NCI-H2227 (cell line): Measurements from ENCODE around the gene MYOF.
"Not testable (repeated sequence)": the region's sequence is repeated elsewhere in the genome, so short reads cannot be mapped to it uniquely, and the experiment has no call there.

ENCODE experiments used
- DNase-seq: peaks from one replicate; lab custom pipeline; 2025; ENCODE audit not compliant: unreplicated experiment; lab: John Stamatoyannopoulos, UW

MYOF gene

DNA sequence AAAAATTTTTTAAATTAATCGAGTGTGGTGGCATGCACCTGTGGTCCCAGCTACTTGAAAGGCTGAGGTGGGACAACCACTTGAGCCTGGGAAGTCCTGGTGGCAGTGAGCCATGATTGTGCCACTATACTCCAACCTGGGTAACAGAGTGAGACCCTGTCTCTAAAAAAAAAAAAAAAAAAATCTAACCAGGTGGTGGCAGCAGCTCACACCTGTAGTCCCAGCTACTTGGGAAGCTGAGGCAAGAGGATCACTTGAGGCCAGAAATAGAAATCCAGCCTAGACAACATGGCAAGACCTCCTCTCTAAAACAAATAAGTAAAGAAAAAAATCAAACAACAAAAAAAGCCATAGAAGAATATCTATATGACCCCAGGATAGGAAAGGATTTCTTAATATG lies 3.6 kb upstream of the MYOF start:
- no peak for DNase-seq

DNA sequence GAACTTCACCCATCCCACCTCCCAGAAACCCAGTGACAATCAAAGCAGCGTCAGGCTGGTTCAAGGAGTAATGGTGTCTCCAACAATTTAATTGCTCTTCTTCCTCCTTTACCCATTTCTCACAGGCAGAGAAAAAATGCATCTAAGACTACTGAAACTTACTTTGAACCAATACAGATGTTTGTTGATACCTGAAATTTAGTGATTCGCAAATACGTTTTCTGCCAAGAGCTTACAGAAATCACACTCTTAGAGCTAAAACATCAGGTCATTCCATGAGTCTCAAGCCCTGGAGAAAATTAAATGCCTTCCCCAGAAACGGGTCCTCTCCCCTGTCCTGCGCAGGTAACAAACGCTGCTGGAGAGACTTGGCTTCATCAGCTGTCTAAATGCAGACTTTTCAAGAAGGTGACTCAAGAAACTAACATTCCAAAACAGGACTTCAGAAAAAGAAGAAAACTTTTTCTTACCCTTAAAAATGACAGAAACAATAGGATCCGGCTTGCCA lies 443 bp downstream of the MYOF start:
- no peak for DNase-seq

DNA sequence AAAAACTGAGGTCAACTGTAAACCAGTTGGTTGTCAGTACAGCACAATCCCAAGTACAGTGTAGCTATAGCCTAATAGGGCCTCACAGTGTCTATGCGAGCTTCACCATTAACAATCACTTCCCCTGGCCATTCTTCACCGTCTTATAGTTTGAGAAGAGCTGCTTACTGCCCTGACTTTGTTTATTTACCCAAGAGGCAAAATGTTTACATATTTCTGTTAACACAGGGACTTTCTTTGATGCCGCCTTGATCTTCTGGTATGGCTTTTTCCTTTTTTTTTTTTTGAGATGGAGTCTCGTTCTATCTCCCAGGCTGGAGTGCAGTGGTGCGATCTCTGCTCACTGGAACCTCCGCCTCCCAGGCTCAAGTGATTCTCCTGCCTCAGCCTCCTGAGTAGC lies 3.3 kb downstream of the MYOF start:
- DNase-seq: no peak

DNA sequence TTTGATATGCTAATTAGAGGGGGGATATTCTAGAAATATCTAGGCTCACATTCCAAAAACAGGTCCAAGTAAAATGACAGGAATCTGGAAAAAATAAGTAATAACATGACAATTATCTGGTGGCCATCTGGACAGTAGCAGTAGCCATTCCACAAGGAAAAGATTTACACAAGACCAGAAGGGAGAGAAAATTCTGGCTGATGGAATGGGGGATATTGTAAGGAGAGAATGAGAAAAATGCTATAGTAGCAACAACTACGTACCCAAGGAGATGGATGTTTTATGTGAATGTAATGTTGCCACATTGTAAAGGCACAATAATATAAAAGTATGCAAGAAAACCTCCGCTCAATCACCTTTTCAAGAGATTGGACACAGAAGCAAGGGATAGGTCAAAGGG lies 5.4 kb downstream of the MYOF start:
- DNase-seq: no peak

- DNase-seq: no peak
These were observed 6.3 kb downstream of the MYOF start for GRCh38 chr10:93475871-93476270.

GRCh38 chr10:93475227-93475626 lies 6.9 kb downstream of the MYOF start:
- no peak for DNase-seq

DNA sequence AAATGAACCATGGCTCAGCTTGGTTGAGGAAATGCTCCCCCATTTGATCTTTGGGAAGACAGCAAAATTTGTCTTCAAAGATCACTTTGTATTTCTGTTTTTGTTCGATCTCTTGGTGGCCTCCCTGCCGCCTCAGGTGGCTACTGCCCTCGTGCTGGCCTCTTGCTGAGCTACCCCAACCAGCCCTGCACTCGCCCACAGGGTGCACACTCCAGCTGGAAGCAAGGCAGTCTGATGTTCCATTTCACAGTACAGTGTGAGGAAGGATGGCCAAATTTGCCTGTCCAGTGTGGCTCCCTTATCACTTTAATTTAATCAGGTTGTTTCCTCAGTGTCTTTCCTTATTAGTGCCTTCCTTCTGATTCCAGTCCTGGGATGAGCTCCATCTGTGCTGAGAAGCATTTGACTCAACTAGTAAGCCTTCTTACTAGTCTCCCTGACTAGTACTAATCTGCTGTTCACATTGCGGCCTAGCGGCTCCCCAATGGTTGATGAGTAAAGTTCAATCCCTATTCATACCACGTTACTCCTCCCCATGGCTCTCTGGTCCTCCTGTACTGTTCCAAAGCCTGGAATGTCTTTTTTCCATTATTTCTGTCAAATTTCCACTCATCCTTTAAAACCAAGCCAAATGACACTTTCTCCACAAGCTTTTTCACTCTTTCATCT lies 8.2 kb downstream of the MYOF start:
- no peak for DNase-seq

GRCh38 chr10:93473161-93473560 lies 9.0 kb downstream of the MYOF start:
- DNase-seq: no peak

DNA sequence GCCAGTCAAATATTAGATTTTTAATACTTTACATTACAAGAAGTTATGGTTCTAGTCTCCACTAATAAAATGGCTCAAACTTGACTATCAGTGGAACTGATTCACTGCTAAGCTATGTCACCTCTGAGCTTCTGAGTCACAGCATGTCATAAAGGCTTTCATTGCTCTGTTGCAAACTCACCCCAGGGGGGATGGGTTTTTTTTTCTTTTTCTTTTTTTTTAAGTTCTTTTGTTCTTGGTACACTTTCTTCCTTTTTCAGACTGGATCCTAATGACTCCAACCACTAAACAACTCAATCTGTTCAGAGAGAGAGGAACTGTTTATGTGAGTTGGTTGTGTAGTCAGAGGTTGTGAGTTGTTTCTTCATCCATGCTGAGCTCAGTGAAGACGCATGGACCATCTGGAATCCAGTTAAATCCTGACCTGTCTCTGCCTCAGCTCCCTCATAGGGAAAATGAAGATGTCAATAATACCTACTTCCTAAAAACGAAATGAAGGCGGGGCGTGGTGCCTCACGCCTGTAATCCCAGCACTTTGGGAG lies 11.0 kb downstream of the MYOF start:
- no peak for DNase-seq

- DNase-seq: no peak
These were observed 12.7 kb downstream of the MYOF start for GRCh38 chr10:93469454-93469853.

- no peak for DNase-seq
These were observed 13.5 kb downstream of the MYOF start for GRCh38 chr10:93468461-93469213.

- not testable (repeated sequence) for DNase-seq
These were observed 14.5 kb downstream of the MYOF start for GRCh38 chr10:93467635-93468034.

- DNase-seq: no peak
These were observed 16.1 kb downstream of the MYOF start for GRCh38 chr10:93465806-93466675.

DNA sequence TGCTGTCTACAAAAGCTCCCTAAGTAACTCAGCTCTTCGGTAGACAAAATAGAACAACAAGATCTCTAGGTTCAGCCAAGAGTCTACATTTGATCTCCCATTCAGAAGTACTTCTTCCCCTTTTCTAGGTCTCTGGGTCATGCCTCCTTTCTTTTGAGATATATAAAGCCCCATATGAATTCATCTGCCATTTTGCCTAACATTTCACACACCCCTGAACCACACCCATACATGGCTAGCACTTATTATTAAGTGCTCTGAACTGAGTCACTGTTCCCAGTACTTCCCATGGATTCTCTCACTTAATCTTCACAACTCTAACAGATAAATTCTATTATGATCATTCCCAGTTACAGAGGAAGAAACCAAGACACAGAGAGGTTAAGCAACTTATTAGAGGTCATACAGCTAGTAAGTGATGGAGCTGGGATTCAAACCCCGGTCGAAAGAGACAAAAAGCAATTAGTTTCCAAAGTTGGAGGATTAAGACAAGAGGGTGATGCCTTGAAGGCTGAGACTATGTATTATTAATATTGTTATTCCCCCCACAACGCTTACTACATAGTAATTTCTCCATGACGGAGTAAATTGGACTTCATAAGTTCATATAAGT lies 17.3 kb downstream of the MYOF start:
- no peak for DNase-seq

DNA sequence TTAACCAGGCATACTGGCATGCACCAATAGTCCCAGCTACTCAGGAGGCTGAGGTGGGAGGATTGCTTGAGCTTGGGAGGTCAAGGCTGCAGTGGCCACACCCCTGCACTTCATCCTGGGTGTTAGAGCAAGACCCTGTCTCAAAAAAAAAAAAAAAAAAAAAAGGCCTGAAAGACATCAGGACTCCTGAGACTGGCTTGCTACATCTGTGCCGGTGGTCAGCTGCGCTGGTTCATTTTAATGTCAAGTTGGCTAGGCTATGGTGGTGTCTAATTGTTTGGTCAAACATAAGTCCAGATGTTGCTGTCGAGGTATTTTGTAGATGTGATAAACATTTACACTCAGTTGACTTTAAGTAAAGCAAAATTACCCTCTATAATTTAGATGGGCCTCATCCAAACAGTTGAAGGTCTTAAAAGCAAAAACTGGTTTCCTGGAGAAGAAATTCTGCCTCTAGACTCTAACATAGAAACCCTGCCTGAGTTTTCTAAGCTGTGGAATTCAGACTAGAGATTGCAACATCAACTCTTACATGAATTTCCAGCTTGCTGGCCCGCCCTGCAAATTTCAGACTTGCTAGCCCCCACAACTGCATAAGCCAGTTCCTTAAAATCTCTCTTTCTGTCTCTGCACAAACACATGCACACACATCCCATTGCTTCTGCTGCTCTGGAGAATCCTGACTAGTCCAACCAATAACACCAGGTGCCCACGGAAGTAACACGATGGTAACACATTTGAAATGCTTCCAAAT lies 18.2 kb downstream of the MYOF start:
- no peak for DNase-seq

DNA sequence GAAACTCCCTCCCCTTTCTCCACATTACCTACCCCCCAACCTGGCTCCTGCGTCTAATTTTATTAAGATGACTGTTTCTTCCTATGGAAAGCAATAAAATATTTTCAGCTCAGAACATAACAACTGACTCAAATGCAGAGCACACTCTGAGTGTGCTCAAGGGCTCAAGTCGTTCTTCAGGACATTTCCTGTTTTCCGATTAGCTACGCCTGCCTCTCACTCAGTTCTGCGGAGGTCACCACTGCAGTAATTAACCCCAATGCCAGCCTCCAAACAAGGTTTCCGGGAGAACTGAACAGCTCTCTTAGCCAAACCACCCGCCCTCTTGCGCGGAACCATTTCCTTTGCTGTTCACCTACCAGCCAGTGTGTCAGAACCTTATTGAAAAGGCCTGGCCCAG lies 19.3 kb downstream of the MYOF start:
- DNase-seq: peak; percentile 6

- no peak for DNase-seq
These were observed 19.8 kb downstream of the MYOF start for GRCh38 chr10:93462371-93462770.

DNA sequence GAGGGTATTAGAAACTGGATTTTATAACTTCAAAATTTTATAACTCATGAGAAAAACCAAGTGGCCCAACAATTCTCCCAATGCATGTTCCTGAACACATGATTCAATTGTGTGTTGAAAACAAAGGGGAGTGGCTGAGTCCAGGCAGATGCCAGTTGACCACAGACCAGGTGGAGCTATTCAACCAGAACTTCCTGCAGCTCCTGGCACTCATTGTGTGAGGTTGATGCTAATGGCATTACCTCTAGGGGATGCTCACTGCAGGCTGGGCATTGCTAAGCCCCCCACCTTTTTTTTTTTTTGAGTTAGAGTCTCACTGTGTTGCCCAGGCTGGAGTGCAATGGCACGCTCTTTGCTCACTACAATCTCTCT lies 20.3 kb downstream of the MYOF start:
- DNase-seq: no peak

GRCh38 chr10:93461109-93461806 lies 20.9 kb downstream of the MYOF start:
- no peak for DNase-seq

DNA sequence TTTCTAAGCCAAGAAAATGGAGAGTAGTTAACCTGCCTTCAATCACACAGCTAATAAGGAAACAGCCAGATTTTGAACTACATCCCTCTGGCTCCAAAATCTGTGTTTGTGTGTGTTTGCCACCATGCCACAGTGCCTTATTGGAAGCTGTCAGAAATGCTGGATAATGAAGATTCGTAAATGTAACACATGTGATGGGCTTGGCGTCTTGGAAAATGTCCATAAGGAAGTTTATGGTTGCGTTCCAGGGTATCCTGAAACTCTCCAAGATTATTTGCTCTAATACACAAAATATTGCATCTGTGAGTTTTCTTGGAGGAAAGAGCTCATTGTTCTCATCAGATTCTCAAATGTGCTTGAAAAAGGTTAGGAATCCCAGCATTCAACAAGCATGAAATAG lies 22.7 kb downstream of the MYOF start:
- no peak for DNase-seq
